GM12875 (cell line): ENCODE results near the gene PCBP3.

Experiments
- H3K4me3 ChIP-seq: one replicate; pipeline ENCODE4 v1.5.1; 2011; ENCODE audit warnings: low read depth, low read length, control low read depth
- TF ChIP-seq, protein P1 (sequence below): IDR thresholded peaks from 2 replicates; pipeline ENCODE4 v1.5.1; 2011; ENCODE audit warnings: low read depth, mild to moderate bottlenecking, control low read depth, inconsistent platforms, low read length, moderate library complexity, borderline replicate concordance; ENCODE audit not compliant: insufficient read depth

The PCBP3 gene

DNA sequence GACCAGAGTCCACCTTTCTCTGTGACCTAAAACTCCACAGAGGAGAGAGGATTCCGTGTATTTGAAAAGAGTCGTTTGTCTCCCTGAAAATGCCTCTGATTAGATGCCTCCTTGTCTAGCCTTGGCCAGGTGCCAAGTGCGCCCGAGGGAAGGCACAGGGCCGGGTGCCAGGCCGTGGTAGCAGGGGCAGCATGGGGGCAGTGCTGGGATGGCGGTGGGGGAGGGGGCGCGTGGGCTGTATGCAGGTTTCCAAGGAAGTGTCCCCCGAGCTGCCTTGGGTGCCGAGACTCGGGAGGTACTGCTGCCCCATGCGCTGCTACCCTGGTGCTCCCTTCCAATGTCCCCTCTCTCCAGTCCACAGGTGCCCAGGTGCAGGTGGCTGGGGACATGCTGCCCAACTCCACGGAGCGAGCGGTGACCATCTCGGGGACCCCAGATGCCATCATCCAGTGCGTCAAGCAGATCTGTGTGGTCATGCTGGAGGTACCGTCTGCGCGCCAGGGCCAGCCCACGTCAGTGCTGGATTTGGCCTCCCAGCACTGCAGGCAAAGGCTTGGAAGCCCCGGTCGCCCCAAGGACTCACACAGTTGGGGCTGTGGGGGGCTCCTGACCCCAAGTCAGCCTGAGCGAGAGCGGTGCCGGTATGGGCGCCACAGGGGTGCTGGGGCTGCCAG lies 267.2 kb downstream of the PCBP3 start:
- no peak overlapping the region for H3K4me3 ChIP-seq
- TF ChIP-seq, protein P1, sequence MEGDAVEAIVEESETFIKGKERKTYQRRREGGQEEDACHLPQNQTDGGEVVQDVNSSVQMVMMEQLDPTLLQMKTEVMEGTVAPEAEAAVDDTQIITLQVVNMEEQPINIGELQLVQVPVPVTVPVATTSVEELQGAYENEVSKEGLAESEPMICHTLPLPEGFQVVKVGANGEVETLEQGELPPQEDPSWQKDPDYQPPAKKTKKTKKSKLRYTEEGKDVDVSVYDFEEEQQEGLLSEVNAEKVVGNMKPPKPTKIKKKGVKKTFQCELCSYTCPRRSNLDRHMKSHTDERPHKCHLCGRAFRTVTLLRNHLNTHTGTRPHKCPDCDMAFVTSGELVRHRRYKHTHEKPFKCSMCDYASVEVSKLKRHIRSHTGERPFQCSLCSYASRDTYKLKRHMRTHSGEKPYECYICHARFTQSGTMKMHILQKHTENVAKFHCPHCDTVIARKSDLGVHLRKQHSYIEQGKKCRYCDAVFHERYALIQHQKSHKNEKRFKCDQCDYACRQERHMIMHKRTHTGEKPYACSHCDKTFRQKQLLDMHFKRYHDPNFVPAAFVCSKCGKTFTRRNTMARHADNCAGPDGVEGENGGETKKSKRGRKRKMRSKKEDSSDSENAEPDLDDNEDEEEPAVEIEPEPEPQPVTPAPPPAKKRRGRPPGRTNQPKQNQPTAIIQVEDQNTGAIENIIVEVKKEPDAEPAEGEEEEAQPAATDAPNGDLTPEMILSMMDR, result no peak

DNA sequence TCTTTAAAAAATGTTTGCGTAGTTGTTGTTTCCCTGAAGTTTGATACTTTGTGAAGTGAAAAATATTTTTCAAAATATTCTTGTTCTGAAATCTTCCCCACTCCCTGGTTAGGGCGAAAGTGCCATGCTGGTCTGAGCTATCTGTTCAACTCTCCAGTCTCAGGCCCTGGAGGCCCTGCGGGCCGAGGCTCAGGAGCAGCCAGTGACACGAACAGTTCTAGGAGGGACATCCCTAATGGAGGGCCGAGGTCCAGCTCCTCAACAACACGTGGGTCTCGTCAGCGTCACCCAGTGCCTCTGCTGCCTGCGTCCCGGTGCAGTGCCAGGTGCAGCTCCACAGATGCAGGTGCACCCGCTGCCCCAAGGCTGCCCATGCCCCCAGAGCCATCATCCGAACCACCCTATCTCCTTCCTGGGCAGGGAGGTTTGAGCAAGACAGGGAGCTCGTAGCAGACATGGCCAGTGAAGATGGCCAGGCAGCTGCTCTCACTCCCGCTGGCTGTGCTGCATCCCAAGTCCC lies 268.3 kb downstream of the PCBP3 start:
- TF ChIP-seq, protein P1, result no peak

DNA sequence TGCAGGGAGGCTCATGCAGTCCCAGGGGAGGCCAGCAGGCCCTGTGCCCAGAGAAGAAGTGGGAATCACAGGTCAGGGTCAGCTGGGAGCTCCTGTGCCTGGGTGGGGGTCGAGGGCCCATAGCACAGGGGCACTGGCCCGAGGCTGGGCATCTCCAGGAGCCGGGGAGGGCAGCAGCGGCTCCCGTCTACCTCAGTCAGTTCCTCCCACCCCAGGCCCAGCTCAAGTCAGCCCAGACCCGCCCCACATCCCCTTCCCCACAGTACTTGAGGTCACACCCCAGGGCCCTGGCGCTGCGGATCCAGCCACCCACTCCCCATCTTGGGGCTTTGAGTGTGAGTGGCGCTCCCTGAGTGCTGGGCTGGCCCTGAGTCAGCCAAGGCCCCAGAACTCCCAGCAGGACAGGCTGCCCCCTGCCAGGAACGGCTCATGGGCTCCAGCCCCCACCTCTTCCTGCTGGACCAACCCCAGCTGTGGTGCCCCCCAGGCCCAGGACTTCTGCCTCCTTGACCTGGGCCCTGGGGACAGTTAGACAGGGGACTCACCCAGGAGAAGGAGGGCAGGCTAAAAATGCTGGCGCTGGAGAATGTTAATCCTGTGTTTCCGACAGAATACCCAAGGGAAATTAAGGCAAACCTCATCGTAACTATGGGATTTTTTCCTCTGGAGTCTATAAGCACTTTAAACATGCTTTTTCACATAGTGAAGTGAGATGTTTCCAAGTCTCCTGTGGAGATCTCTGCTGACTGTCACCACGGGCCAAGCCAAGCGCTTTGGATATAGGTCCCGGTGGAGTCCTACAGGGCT lies 269.3 kb downstream of the PCBP3 start:
- no peak overlapping the region for H3K4me3 ChIP-seq
- TF ChIP-seq, protein P1, result no peak

More for the DNA sequence above, 268.3 kb downstream of the PCBP3 start:
- H3K4me3 ChIP-seq, result no peak overlapping the region

DNA sequence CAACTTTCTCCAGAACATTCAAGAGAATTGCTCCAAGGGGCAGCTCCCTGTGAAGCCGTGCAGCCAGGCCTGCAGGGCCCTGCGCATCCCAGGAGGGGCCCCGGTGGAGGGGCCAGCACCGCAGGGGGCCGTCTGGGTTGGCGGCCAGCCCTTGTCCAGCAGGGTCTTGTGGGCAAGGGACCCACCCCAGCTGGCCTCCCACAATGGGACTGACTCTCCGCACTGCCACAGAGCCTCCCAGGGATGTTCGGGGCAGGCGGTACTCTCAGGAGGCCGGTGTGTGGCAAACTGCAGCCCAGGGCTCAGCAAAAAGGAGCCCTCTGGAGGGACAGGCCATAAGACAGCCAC lies 269.9 kb downstream of the PCBP3 start:
- TF ChIP-seq, protein P1, result no peak
- H3K4me3 ChIP-seq, result no peak overlapping the region

DNA sequence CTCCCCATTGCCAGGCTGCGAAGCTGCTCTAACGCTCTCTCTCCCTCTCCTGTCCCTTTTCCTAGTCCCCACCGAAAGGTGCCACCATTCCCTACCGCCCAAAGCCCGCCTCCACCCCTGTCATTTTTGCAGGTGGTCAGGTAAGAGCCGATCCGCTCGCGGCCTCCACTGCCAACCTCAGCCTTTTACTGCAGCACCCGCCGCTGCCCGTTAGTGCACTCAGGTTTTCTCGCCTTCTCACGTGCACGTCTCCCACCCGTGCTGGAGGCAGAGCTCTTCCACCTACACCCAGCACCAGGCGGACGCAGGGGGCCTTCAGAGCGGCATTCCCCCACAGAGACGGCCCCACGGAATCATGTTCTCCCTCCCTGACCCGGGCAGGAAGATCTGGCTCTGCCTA lies 270.4 kb downstream of the PCBP3 start:
- TF ChIP-seq, protein P1, result no peak
- H3K4me3 ChIP-seq, result no peak overlapping the region

DNA sequence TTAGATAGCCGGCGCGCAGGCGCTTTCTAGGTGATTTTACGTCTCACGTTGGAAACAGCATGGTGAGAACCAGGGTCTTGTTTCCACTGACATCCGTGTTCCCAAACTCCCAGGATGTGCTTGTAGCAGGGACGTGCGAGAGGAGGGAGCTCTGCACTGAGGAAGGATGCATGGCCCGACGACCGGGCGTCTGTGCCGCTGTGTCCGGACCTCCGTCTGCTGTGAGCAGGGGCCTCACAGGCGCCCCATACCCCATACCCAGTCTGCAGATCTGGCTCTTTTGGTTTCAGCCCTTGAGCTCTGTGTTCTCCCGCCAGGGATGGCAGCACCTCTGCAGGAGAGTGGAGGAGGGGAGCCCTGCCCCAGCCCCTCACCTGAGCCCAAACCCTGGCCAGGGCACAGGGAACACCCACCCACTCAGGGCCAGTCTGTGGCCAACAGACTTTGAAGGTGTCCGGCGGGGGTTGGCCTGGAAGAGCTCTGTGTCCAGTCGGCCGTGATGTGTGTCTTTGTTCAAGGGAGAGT lies 270.9 kb downstream of the PCBP3 start:
- TF ChIP-seq, protein P1, result no peak
- no peak overlapping the region for H3K4me3 ChIP-seq
